ENCODE results near the gene TTLL13. TPM values are rescaled to one million over a fixed set of nuclear protein-coding genes. Genes with fewer than 3 reads are reported as not detected.
A peak's percentile ranks its signal among the peaks of the same experiment; 100 is the strongest.

TTLL13 gene
- total and polyA plus RNA-seq, 9 of the 15 experiments (the other 6 are each of a cell fraction or from before 2014, with no cell fraction given), result 0.05 to 0.24 (median 0.11) TPM; not detected in 1

DNA sequence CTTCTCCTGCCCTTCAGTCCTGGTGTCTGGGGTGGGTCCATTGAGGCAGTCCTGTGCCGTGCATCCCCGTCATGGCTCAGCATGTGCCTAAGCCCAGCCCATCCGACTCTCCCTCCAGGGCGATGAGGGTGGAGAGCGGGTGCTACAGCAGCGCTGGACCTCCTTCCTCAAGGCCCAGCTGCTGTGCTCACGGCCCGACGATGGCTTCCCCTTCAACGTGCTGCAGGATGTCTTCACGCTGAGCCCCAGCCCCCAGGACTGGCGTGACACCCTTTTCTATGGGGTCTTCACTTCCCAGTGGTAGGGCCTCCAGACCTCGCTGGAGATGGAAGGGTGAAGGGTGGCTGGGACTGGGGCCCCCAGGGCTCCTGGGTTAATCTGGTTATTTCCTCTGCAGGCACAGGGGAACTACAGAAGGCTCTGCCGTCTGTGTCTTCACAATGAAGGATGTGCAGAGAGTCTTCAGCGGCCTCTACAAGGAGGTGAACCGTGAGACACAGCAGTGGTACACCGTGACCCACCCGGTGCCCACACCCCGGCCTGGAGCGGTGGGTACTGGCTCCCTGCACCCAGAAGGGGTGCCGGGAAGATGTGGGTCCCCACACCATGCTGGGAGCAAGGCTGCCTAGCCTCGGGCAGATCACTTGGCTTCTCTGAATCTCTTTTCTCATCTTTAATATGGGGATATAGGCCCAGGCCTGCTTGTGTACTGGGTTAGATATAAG is 25.8 kb upstream of the TTLL13 start:
- Histone ChIP-seq H3K36me3 (ENCODE audit: control insufficient read depth, insufficient read depth, low read length) (peaks cover 86% of the 10 kb centered on the region; the same call in 2 of the 3 replicates), H3K27ac (ENCODE audit: extremely low read depth, low read depth, low read length) (no peak overlapping the region), H3K4me3 (no peak overlapping the region), H2AFZ (ENCODE audit: low read depth, low read length) (no peak overlapping the region), H3K79me2 (ENCODE audit: control insufficient read depth, insufficient read depth, low read length) (no peaks in the 10 kb centered on the region), H4K20me1 (replicated peaks; ENCODE audit: control insufficient read depth, insufficient read depth, low read length) (0 out of 2 replicates have a peak, but pooled peaks cover 5% of the 10 kb centered on the region), H3K9ac (ENCODE audit: insufficient read depth in 1 of 2, low read depth in 2 of 2, low read length in 2 of 2) (peak overlapping the region in 1 of 2 experiments; percentile 69; a peak in 1 of 4 replicates), H3K4me2 (ENCODE audit: insufficient read depth, low read length) (no peak overlapping the region), H3K4me1 (replicated peaks in 1 of 2; ENCODE audit: control insufficient read depth in 2 of 2, insufficient read depth in 2 of 2, low read length in 2 of 2) (peaks cover 0 to 26% of the 10 kb centered on the region in 2 experiments; a peak in 2 of 5 replicates), H3K27me3 (ENCODE audit: control insufficient read depth in 2 of 2, insufficient read depth in 2 of 2, low read length in 2 of 2) (no peaks in the 10 kb centered on the region), H3K9me1 (ENCODE audit: control insufficient read depth, insufficient read depth, low read length) (no peaks in the 10 kb centered on the region), H3K9me3 (replicated peaks; ENCODE audit: control insufficient read depth, insufficient read depth, low read depth, low read length) (no peaks in the 10 kb centered on the region)
- ChIA-PET POLR2A (no interaction called here), CTCF (ENCODE audit: low intra/inter-chr PET ratio) (no interaction called here)
- no peak for ATAC-seq
- WGBS (ENCODE audit: insufficient coverage, low coverage, missing lambda C conversion rate), result 90% methylated on average over 22 of the region's 22 CpGs
- FAIRE-seq, result no peak
- in situ Hi-C loops (cut with MboI), result no loop called here
- intact Hi-C loops (cut with micrococcal nuclease), result no loop called here
- DNase-seq (ENCODE audit: extremely low read depth in 1 of 4, low spot score in 3 of 4), result no peak
- no TSS peak for BruUV-seq (replicated peaks)
- TF ChIP-seq ZNF324 (CRISPR knock-in tag; IDR thresholded peaks at IDR 0.05) (no peak), MIER1 (IDR thresholded peaks at IDR 0.05; ENCODE audit: low read depth) (no peak), ZKSCAN1 (IDR thresholded peaks at IDR 0.05; ENCODE audit: low read depth, low read length) (no peak), TCFL5 (CRISPR knock-in tag; conservative IDR thresholded peaks at IDR 0.05) (no peak), RBM22 (IDR thresholded peaks at IDR 0.05; ENCODE audit: low read depth, low read length, poor library complexity, severe bottlenecking) (peak; percentile 43)

DNA sequence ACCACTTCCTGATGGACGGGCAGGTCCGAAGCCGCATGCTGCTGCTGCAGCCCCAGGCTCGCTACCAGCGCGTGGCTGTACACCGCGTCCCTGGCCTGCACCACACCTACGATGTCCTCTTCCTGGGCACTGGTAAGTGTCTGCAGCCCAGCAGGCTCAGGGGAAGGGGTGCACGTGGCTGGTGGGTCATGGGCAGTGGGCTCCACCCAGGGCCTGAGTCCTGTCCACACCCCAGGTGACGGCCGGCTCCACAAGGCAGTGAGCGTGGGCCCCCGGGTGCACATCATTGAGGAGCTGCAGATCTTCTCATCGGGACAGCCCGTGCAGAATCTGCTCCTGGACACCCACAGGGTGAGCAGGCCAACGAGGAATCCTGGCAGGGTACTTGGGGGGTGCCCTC is 24.3 kb upstream of the TTLL13 start:
- ChIA-PET POLR2A (no interaction called here), CTCF (ENCODE audit: low intra/inter-chr PET ratio) (interaction anchor here (1.1 kb wide), 1 partner anchor 82 kb away, joined by 4 read pairs; no protein-coding TSS in a partner anchor)
- DNase-seq (ENCODE audit: extremely low read depth in 1 of 4, low spot score in 3 of 4), result no peak
- H3K27me3 ChIP-seq (ENCODE audit: control insufficient read depth in 2 of 2, insufficient read depth in 2 of 2, low read length in 2 of 2), result no peaks in the 10 kb centered on the region
- WGBS (ENCODE audit: insufficient coverage, low coverage, missing lambda C conversion rate), result 97% methylated on average over 15 of the region's 17 CpGs
- no peak overlapping the region; a peak in 1 of 4 replicates for H3K9ac ChIP-seq (ENCODE audit: insufficient read depth in 1 of 2, low read depth in 2 of 2, low read length in 2 of 2)
- no peaks in the 10 kb centered on the region for H3K79me2 ChIP-seq (ENCODE audit: control insufficient read depth, insufficient read depth, low read length)
- no peaks in the 10 kb centered on the region for H3K9me3 ChIP-seq (replicated peaks; ENCODE audit: control insufficient read depth, insufficient read depth, low read depth, low read length)
- H3K4me2 ChIP-seq (ENCODE audit: insufficient read depth, low read length), result no peak overlapping the region
- 0 out of 2 replicates have a peak, but pooled peaks cover 4% of the 10 kb centered on the region for H4K20me1 ChIP-seq (replicated peaks; ENCODE audit: control insufficient read depth, insufficient read depth, low read length)
- H3K4me1 ChIP-seq (replicated peaks in 1 of 2; ENCODE audit: control insufficient read depth in 2 of 2, insufficient read depth in 2 of 2, low read length in 2 of 2), result peaks cover 2 to 20% of the 10 kb centered on the region in 2 experiments; a peak in 3 of 5 replicates
- intact Hi-C loops (cut with micrococcal nuclease), result no loop called here
- no peak overlapping the region for H3K27ac ChIP-seq (ENCODE audit: extremely low read depth, low read depth, low read length)
- no peak overlapping the region for H2AFZ ChIP-seq (ENCODE audit: low read depth, low read length)
- no TSS peak for BruUV-seq (replicated peaks)
- H3K4me3 ChIP-seq, result no peak overlapping the region
- no peak for ATAC-seq
- H3K9me1 ChIP-seq (ENCODE audit: control insufficient read depth, insufficient read depth, low read length), result no peaks in the 10 kb centered on the region
- in situ Hi-C loops (cut with MboI), result no loop called here
- FAIRE-seq, result no peak
- peaks cover 89% of the 10 kb centered on the region; the same call in 2 of the 3 replicates for H3K36me3 ChIP-seq (ENCODE audit: control insufficient read depth, insufficient read depth, low read length)
- no peak for TF ChIP-seq GATAD2B (IDR thresholded peaks at IDR 0.05; ENCODE audit: borderline replicate concordance)
- TF ChIP-seq POLR2G (IDR thresholded peaks at IDR 0.05; ENCODE audit: low read depth, low read length), result peak; percentile 56; the same call in 1 of the 2 replicates
- peak; percentile 13 for TF ChIP-seq RBM22 (IDR thresholded peaks at IDR 0.05; ENCODE audit: low read depth, low read length, poor library complexity, severe bottlenecking)

Measured in K562 (cell line).